BLaER1 (cell line): ENCODE results near the gene OR52K2.
"Not testable (repeated sequence)": the region's sequence is repeated elsewhere in the genome, so short reads cannot be mapped to it uniquely, and the experiment has no call there.

Experiments
- H3K27ac ChIP-seq: shearing (Covaris generic); formaldehyde crosslinking; 2 replicates; pipeline ENCODE4 v1.8.1; 2022
- H3K27me3 ChIP-seq: shearing (Covaris generic); formaldehyde crosslinking; 2 replicates; pipeline ENCODE4 v1.8.1; 2022
- H3K36me3 ChIP-seq: shearing (Covaris generic); formaldehyde crosslinking; 2 replicates; pipeline ENCODE4 v1.8.1; 2022
- H3K4me1 ChIP-seq: shearing (Covaris generic); formaldehyde crosslinking; 2 replicates; pipeline ENCODE4 v1.8.1; 2022
- H3K4me2 ChIP-seq: shearing (Covaris generic); formaldehyde crosslinking; 2 replicates; pipeline ENCODE4 v1.8.1; 2022
- H3K4me3 ChIP-seq: shearing (Covaris generic); formaldehyde crosslinking; 2 replicates; pipeline ENCODE4 v1.8.1; 2022
- H3K9ac ChIP-seq: shearing (Covaris generic); formaldehyde crosslinking; 2 replicates; pipeline ENCODE4 v1.8.1; 2022
- H3K9me3 ChIP-seq: shearing (Covaris generic); formaldehyde crosslinking; 2 replicates; pipeline ENCODE4 v1.8.1; 2022
- H4K20me1 ChIP-seq: shearing (Covaris generic); formaldehyde crosslinking; 2 replicates; pipeline ENCODE4 v1.8.1; 2022
- Cebpa-rat ChIP-seq: shearing (Covaris generic); IDR thresholded peaks from 2 replicates; pipeline ENCODE4 v1.8.1; 2022

OR52K2 gene

DNA sequence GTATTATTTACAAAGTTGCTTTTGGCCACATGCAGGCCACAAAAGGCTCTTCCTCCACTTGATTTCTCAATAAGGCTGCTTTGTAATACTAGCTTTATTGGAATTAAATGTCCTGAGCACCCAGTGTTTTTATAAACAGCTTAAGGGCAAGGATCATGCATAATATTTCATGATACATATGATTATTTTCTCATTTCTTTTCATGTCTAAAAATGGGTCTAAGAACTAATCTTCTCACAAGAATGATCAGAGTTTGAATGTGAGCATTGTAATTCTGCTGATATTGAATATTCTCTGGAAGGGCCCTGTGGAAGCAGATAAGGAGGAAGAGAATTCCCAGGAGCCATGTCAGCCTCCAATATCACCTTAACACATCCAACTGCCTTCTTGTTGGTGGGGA lies at the start of gene OR52K2:
Gene OR52K2 (plus strand): TSS at position 301 of the 400 bp plus-strand sequence. CDS start 45 bp downstream, at position 346.
- H3K9me3 ChIP-seq = peaks cover under 1% of the 10 kb centered on the region
- no peak within 1 kb of the TSS for H3K9ac ChIP-seq
- H3K36me3 ChIP-seq = no peaks in the 10 kb centered on the region
- no peak for TF ChIP-seq Cebpa-rat
- H3K27ac ChIP-seq = no peak within 1 kb of the TSS
- H3K27me3 ChIP-seq = no peaks in the 10 kb centered on the region
- no peaks in the 10 kb centered on the region for H3K4me1 ChIP-seq
- H3K4me3 ChIP-seq = no peak within 1 kb of the TSS
- no peak within 1 kb of the TSS for H3K4me2 ChIP-seq
- H4K20me1 ChIP-seq = no peaks in the 10 kb centered on the region

DNA sequence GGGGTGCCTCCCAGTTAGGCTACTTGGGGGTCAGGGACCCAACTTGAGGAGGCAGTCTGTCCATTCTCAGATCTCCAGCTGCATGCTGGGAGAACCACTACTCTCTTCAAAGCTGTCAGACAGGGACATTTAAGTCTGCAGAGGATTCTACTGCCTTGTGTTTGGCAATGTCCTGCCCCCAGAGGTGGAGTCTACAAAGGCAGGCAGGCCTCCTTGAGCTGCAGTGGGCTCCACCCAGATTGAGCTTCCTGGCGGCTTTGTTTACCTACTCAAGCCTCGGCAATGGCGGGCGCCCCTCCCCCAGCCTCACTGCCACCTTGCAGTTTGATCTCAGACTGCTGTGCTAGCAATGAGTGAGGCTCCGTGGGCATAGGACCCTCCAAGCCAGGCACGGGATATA lies 42.9 kb upstream of the OR52K2 start:
- H3K9ac ChIP-seq, H3K9me3 ChIP-seq, H4K20me1 ChIP-seq, H3K4me1 ChIP-seq, H3K4me3 ChIP-seq, H3K4me2 ChIP-seq, H3K36me3 ChIP-seq, H3K27me3 ChIP-seq, H3K27ac ChIP-seq: not testable (repeated sequence)

DNA sequence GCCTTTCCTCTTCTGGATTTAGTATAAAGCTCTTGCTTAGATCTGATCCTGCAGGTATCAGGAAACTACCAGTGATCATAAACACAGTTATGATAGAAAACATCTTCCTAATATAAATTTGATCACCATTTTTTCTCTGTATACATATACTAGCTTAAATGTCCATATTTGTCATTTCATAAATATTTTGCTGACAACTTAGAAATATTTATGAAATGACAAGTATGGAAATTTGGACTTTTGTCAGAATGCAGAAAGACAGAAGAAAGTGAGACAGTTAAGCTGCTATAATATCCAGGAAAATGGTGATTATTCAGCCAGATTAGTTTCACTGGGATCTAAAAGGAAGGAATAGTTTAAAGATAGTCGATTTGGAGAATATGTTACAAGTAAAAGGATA lies 32.8 kb upstream of the OR52K2 start:
- Histone ChIP-seq H3K9ac (no peak overlapping the region), H3K27ac (no peak overlapping the region), H3K27me3 (no peaks in the 10 kb centered on the region), H3K4me3 (no peak overlapping the region), H3K9me3 (no peaks in the 10 kb centered on the region), H3K4me1 (no peaks in the 10 kb centered on the region), H3K4me2 (no peak overlapping the region), H3K36me3 (no peaks in the 10 kb centered on the region), H4K20me1 (no peaks in the 10 kb centered on the region)
- TF ChIP-seq Cebpa-rat = no peak

DNA sequence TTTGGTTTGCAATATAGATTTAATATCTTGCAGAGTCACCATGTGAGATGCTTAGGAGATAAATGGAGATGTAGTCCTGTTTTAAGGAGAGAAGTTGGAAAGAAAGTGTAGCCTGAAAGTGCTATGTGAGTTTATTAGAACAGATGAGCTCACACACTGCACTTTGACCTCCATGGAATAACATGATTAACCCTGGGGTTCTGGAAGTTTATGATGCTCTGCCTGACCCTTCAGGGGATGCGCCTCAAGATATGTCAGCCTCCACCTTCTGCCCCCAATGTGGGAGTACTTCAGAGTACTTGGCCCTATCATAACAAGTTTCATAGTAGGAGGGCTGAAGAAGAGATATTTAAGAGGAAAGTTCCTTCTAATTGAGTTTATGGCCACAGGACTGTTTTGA lies 32.3 kb upstream of the OR52K2 start:
- Histone ChIP-seq H3K4me3 (no peak overlapping the region), H3K4me2 (no peak overlapping the region), H3K9ac (no peak overlapping the region), H3K4me1 (no peaks in the 10 kb centered on the region), H3K36me3 (no peaks in the 10 kb centered on the region), H3K27ac (no peak overlapping the region), H3K27me3 (no peaks in the 10 kb centered on the region), H4K20me1 (no peaks in the 10 kb centered on the region), H3K9me3 (no peaks in the 10 kb centered on the region)
- no peak for TF ChIP-seq Cebpa-rat

DNA sequence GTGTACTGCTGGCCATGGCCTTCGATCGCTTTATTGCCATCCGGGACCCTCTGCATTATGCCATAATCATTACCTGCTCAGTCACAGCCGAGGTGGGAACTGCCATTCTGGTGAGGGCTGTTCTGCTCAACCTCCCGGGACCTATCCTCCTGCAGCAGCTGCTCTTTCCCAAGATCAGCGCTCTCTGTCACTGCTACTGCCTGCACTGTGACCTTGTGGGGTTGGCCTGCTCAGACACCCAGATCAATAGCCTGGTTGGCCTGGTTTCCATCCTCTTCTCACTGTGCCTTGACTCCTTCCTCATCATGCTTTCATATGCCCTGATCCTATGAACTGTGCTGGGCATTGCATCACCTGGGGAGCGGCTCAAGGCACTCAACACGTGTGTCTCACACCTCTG lies 30.7 kb upstream of the OR52K2 start:
- Histone ChIP-seq H3K4me3 (no peak overlapping the region), H3K4me1 (no peaks in the 10 kb centered on the region)
- TF ChIP-seq Cebpa-rat = no peak

DNA sequence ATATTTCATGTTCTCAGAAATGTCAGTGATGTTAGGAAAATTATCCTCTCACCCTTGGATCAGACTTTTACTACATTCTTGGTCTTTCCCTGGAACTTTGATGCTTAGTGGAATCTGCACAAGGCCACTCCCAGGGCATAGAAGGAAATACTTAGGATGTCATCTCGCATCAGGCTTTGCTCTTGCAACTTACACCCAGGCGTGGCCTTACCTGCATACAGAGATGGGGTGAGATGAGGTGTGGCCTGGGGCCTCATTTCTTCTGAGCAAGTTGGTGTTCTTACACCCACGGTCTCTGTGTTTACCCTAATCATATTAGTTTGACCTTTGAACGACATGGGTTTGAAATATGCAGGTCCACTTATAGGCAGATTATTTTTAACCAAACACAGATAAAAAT lies 19.0 kb upstream of the OR52K2 start:
- Histone ChIP-seq H3K27me3 (no peaks in the 10 kb centered on the region), H3K4me1 (no peaks in the 10 kb centered on the region), H3K4me2 (no peak overlapping the region), H3K9me3 (no peaks in the 10 kb centered on the region), H3K27ac (no peak overlapping the region), H4K20me1 (no peaks in the 10 kb centered on the region), H3K4me3 (no peak overlapping the region), H3K36me3 (no peaks in the 10 kb centered on the region), H3K9ac (no peak overlapping the region)
- TF ChIP-seq Cebpa-rat = no peak

More for the DNA sequence above, 30.7 kb upstream of the OR52K2 start:
- Histone ChIP-seq H4K20me1 (no peaks in the 10 kb centered on the region), H3K4me2 (no peak overlapping the region), H3K27ac (no peak overlapping the region), H3K9me3 (no peaks in the 10 kb centered on the region), H3K36me3 (no peaks in the 10 kb centered on the region), H3K9ac (no peak overlapping the region), H3K27me3 (no peaks in the 10 kb centered on the region)

DNA sequence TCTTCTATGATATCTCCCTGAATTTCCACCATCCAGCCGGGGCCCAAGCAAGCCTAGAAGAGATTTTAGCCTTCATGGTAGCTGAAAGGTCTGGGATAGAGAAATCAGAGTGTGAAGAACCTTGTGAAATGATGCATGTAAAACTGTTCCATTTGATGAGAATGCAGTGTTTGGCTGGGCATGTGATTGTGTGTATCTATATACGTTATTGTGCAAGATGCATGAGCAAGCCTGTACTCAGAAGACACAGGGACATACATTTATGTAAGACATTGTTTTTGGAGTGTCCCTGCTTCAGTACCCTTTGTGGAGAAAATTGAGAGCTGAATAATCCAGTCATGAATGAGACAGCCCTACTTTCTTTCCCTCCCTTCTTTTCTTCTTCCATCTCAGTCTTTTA lies 15.2 kb upstream of the OR52K2 start:
- TF ChIP-seq Cebpa-rat = no peak
- H3K4me3 ChIP-seq = no peak overlapping the region
- no peak overlapping the region for H3K4me2 ChIP-seq
- H3K4me1 ChIP-seq = no peaks in the 10 kb centered on the region
- H3K36me3 ChIP-seq = no peaks in the 10 kb centered on the region
- no peaks in the 10 kb centered on the region for H3K27me3 ChIP-seq
- no peak overlapping the region for H3K9ac ChIP-seq
- no peaks in the 10 kb centered on the region for H3K9me3 ChIP-seq
- H4K20me1 ChIP-seq = no peaks in the 10 kb centered on the region
- no peak overlapping the region for H3K27ac ChIP-seq

DNA sequence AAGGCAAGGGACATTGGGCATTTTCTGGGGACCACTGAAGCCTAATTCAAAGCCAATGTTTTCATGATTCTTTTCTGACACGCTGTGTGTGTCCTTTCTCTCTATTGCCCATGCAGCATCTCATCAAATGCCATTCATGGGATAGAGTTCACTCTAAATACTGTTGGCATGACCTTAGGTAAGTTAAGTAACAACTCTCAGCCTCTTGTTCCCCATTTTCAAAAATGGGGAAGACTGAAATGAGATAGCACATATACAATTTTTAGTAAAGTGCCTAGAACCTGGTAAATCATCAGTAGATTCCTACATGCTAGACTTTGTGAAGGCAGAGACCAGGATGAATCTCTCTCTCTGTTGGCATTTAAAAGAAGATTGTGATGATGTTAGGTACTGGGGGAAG lies 12.7 kb upstream of the OR52K2 start:
- no peaks in the 10 kb centered on the region for H4K20me1 ChIP-seq
- no peaks in the 10 kb centered on the region for H3K9me3 ChIP-seq
- H3K36me3 ChIP-seq = no peaks in the 10 kb centered on the region
- no peaks in the 10 kb centered on the region for H3K4me1 ChIP-seq
- no peaks in the 10 kb centered on the region for H3K27me3 ChIP-seq
- H3K9ac ChIP-seq = no peak overlapping the region
- no peak overlapping the region for H3K27ac ChIP-seq
- no peak for TF ChIP-seq Cebpa-rat
- H3K4me3 ChIP-seq = no peak overlapping the region
- no peak overlapping the region for H3K4me2 ChIP-seq

DNA sequence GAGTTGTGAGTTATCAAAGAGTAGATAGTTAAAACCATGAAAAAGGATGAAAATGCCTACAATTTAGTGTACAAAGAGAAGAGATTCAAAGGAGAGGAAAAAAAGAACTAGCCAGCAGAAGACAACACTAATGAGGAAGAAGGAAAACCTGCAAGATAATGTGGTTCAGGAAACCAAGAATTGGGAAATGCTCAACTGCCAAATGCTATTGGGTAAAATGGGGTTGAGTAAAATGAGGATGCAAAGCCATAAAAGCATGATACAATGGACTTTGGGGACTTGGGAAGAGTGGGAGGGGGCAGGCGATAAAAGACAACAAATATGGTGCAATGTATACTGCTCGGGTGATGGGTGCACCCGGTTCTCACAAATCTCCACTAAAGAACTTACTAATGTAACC lies 7.6 kb upstream of the OR52K2 start:
- H3K9ac ChIP-seq = no peak overlapping the region
- no peaks in the 10 kb centered on the region for H3K9me3 ChIP-seq
- no peaks in the 10 kb centered on the region for H3K36me3 ChIP-seq
- H3K4me3 ChIP-seq = no peak overlapping the region
- no peak overlapping the region for H3K27ac ChIP-seq
- no peak for TF ChIP-seq Cebpa-rat
- no peaks in the 10 kb centered on the region for H4K20me1 ChIP-seq
- H3K4me2 ChIP-seq = no peak overlapping the region
- H3K27me3 ChIP-seq = no peaks in the 10 kb centered on the region
- H3K4me1 ChIP-seq = no peaks in the 10 kb centered on the region

DNA sequence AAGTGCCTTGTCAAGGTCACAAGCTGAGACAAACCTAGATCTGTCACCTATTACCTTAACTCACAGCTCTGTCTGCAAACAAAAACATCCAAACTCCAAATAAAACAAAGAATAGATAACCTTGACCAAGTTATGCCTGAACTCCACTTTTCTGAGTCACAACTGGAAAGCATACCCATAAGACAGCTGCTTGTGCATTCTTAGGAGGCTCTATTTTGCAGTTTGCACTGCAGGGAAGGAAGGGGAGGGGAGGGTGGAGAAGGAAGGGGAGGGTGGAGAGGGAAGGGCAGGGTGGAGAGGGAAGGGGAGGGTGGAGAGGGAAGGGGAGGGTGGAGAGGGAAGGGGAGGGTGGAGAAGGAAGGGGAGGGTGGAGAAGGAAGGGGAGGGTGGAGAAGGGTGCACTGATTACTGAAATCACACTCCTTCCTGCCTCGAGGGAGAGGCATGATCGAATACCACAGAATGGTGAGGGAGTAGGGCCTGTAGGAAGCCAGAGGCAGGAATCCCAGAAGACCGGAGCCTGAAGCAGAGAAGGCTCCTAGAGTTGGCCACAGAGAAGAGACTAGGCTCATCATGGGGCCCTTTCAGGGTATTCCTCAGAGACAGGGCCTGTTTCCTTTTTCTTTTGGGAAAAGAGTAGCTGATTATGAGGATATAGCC lies 5.7 kb upstream of the OR52K2 start:
- no peaks in the 10 kb centered on the region for H3K27me3 ChIP-seq
- H3K4me2 ChIP-seq = no peak overlapping the region
- no peak overlapping the region for H3K9ac ChIP-seq
- TF ChIP-seq Cebpa-rat = no peak
- no peaks in the 10 kb centered on the region for H3K9me3 ChIP-seq
- no peaks in the 10 kb centered on the region for H4K20me1 ChIP-seq
- no peak overlapping the region for H3K4me3 ChIP-seq
- H3K36me3 ChIP-seq = no peaks in the 10 kb centered on the region
- no peak overlapping the region for H3K27ac ChIP-seq
- no peaks in the 10 kb centered on the region for H3K4me1 ChIP-seq

DNA sequence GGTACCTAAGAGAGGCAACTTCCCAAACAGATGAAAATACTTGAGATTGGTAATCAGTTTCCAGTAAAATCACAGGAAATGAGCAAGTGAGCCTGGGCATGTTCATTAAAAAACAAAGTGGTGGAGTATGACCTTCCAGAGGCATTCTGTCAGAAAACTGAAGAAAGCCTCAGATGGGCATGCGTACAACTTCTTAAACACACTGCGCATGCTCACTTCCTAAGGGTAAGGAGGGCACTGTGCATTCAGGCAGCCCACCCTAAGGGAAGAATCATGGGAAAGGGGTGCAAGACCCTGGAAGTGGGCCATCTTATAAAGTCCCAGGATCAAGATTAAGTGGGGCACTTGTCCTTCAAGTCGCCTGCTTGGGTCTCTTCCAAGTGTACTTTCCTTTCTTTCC lies 4.0 kb downstream of the OR52K2 start:
- Histone ChIP-seq H3K9me3 (peaks cover 11% of the 10 kb centered on the region), H3K36me3 (no peaks in the 10 kb centered on the region), H3K27me3 (no peaks in the 10 kb centered on the region), H4K20me1 (no peaks in the 10 kb centered on the region), H3K9ac (no peak overlapping the region), H3K27ac (no peak overlapping the region), H3K4me1 (peaks cover 7% of the 10 kb centered on the region; the same call in 1 of the 2 replicates), H3K4me2 (no peak overlapping the region), H3K4me3 (no peak overlapping the region)
- no peak for TF ChIP-seq Cebpa-rat
